Loucy (cell line): Measurements from ENCODE around the gene RBM33.

Experiments used
- EZH2phosphoT487 ChIP-seq: fragments of 200-600 bp; IDR thresholded peaks from 2 replicates; pipeline ENCODE4 v1.6.1; 2018; ENCODE audit warnings: antibody characterized with exemption, mild to moderate bottlenecking, moderate library complexity, borderline replicate concordance
- TF ChIP-seq, protein P1 (sequence below): fragments of 200-600 bp; sonication (generic); conservative IDR thresholded peaks from 2 replicates; pipeline ENCODE4 v1.5.1; 2014; ENCODE audit warnings: mild to moderate bottlenecking, antibody characterized with exemption, low read length

DNA sequence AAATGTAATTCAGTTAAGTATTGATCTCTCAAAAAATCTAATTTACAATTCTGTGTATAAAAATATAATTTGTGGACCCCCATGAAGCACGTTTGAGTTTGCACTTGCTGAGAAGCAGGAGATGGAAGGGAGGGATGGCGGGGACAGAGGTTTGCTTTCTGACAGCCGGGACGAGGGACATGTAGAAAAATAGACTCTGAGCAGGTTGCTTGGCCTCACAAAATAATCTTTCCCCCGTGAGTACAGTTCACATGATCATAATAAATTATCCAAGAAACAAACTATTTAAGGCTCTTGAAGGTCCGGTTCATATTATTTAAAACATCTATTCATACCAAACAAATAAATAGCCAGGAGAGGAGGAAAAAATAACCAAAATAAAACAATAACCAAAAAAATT lies 157.8 kb downstream of the RBM33 start:
- TF ChIP-seq, protein P1, sequence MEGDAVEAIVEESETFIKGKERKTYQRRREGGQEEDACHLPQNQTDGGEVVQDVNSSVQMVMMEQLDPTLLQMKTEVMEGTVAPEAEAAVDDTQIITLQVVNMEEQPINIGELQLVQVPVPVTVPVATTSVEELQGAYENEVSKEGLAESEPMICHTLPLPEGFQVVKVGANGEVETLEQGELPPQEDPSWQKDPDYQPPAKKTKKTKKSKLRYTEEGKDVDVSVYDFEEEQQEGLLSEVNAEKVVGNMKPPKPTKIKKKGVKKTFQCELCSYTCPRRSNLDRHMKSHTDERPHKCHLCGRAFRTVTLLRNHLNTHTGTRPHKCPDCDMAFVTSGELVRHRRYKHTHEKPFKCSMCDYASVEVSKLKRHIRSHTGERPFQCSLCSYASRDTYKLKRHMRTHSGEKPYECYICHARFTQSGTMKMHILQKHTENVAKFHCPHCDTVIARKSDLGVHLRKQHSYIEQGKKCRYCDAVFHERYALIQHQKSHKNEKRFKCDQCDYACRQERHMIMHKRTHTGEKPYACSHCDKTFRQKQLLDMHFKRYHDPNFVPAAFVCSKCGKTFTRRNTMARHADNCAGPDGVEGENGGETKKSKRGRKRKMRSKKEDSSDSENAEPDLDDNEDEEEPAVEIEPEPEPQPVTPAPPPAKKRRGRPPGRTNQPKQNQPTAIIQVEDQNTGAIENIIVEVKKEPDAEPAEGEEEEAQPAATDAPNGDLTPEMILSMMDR: no peak
- no peak for TF ChIP-seq EZH2phosphoT487
